Measurements from ENCODE around the gene PSMD6.

PSMD6 gene

DNA sequence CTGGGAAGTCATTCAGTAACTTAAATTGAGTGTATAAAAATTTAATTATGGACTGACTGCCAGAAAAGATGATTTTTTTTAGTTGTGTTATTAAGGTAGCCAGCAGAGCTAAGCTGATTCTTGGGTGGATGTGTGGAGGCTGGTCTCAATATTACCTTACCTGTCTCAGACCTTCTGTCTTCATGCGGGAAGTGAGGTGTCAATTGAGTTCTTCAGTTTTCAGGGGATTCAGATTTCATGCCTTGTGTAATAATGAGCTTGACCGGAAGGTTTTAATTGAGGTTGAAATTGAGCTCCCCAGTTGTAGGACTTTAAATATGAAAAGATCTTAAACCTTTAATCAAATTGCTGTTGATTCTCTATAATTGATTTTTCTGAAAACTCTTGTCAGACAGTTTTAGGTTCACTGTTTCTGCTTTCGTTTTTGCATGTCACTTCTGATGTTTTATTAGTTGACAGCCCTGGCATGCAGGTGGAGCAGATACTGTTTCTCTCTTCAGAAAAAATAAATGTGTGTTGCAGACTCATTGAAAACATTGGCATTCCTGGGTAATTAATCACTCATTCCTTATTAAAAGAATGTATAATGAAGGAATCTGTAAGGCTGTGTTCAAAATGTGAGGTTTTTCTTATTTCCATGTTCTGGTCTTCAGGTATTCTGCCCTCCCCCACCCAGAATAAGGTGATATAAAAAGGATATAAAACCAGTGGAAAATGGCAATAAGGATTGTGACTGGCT is 54.5 kb downstream of the PSMD6 start:
- TF ChIP-seq ZFX (IDR thresholded peaks at IDR 0.05; ENCODE audit: borderline replicate concordance): no peak
- no peak for TF ChIP-seq CTCF (IDR thresholded peaks at IDR 0.05)
- H3K27ac ChIP-seq: no peak overlapping the region

GRCh38 chr3:63967675-63968611 is 55.4 kb downstream of the PSMD6 start:
- TF ChIP-seq ZFX (IDR thresholded peaks at IDR 0.05; ENCODE audit: borderline replicate concordance) (no peak), CTCF (IDR thresholded peaks at IDR 0.05) (no peak)
- no peak overlapping the region for H3K27ac ChIP-seq

DNA sequence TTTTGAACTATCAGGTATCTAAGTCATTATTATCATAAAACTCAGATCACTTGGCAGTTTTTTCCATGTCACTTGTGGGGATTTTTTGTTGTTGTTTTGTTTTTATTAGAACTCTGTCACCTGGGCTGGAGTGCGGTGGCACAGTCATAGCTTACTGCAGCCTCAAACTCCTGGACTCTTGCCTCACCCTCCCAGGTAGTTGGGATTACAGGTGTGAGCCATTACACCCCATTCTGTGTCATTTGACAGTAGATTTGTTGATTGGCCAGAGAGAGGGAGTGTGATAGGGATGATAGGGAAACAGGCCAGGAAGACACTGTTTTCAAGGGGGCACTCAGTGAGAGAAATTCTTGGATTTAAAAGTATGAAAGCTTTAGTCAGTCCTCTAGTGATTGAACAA is 56.4 kb downstream of the PSMD6 start:
- no peak for TF ChIP-seq ZFX (IDR thresholded peaks at IDR 0.05; ENCODE audit: borderline replicate concordance)
- TF ChIP-seq CTCF (IDR thresholded peaks at IDR 0.05): no peak
- no peak overlapping the region for H3K27ac ChIP-seq

DNA sequence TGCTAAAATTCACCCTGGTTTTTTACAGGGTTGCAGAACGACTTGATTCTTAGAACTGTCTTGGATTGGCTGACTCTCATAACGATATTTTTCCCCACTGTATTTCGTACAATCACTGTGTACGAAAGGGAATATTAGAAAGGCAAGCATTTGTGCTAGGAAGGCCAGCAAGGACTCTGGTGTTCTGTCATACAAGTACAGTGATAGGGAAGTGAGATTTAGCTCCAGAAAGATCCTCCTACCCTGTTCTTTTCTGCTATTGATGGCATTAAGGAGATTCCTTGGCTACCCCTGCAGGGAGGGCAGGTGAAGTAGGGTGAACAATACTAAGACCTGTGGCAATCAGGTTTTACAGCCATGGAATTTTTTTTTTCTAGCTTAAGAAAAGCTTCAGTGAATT is 57.3 kb downstream of the PSMD6 start:
- no peak overlapping the region for H3K27ac ChIP-seq
- TF ChIP-seq CTCF (IDR thresholded peaks at IDR 0.05) (no peak), ZFX (IDR thresholded peaks at IDR 0.05; ENCODE audit: borderline replicate concordance) (no peak)

- no peak overlapping the region for H3K27ac ChIP-seq
- no peak for TF ChIP-seq ZFX (IDR thresholded peaks at IDR 0.05; ENCODE audit: borderline replicate concordance)
- TF ChIP-seq CTCF (IDR thresholded peaks at IDR 0.05): no peak
Observed at GRCh38 chr3:63964681-63965485, 58.4 kb downstream of the PSMD6 start.

DNA sequence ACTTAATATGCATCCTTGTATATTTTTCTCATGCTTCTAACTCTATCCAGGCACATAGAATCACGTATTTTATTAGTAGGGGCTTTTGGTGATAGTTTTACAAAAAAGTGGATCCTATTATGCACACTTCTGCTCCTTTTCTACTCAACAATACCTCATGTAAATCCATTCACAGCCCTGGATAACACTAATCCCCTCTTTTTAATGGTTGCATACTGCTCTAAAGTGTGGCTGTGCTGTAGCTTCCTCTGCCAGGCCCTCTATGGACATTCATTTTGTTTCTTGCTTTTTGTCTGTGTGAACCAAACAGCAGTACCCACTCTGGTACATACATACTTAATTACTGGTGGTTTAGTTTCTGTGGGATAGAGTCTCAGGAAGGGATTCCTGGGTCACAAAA is 59.8 kb downstream of the PSMD6 start:
- no peak for TF ChIP-seq CTCF (IDR thresholded peaks at IDR 0.05)
- TF ChIP-seq ZFX (IDR thresholded peaks at IDR 0.05; ENCODE audit: borderline replicate concordance): no peak
- no peak overlapping the region for H3K27ac ChIP-seq

Data from 22Rv1 (cell line).